IMR-90 (cell line): Measurements from ENCODE around the gene ADARB2. TPM values are rescaled to one million over a fixed set of nuclear protein-coding genes. Genes with fewer than 3 reads are reported as not detected.

ENCODE experiments used
- ATAC-seq: fragments of 200-7000 bp; cut with Tn5 transposase; 2 replicates; pipeline ENCODE4 v1.9.1; 2020; ENCODE audit warnings: low read depth, mild to moderate bottlenecking, moderate library complexity
- BruUV-seq: library from RNA; stranded (reverse); fragments of 400-500 nt; replicated peaks from 2 replicates; lab custom pipeline; 2021; lab: Mats Ljungman, UMichigan
- CTCF ChIA-PET: fragments of 300-600 bp; formaldehyde crosslinking; extraction: SDS; loops from one replicate; lab custom pipeline; 2021; ENCODE audit warnings: antibody characterized with exemption; lab: Yijun Ruan, JAX
- POLR2A ChIA-PET: fragments of 300-600 bp; sonication (Branson Sonifier 250); formaldehyde crosslinking; loops from one replicate; lab custom pipeline; 2022; ENCODE audit warnings: antibody characterized with exemption; ENCODE audit not compliant: unreplicated experiment; lab: Charles Lee
- DNase-seq: peaks from one replicate; pipeline ENCODE4 v3.0.0; 2013
- H2AFZ ChIP-seq: replicated peaks from 2 replicates; pipeline ENCODE3; 2013; ENCODE audit warnings: low read length, mild to moderate bottlenecking; ENCODE audit not compliant: poor library complexity
- H2AK5ac ChIP-seq: 2 replicates; pipeline ENCODE4 v1.6.1; 2013; ENCODE audit warnings: low read depth, low read length, inconsistent platforms
- H2AK9ac ChIP-seq: replicated peaks from 2 replicates; pipeline ENCODE3; 2013; ENCODE audit warnings: mild to moderate bottlenecking, low read depth, low read length, moderate library complexity; ENCODE audit not compliant: poor library complexity
- H2BK120ac ChIP-seq: 2 replicates; pipeline ENCODE4 v1.6.1; 2013; ENCODE audit warnings: low read depth, low read length, inconsistent platforms
- H2BK15ac ChIP-seq: 3 replicates; pipeline ENCODE4 v1.6.1; 2013; ENCODE audit warnings: low read depth, low read length, inconsistent platforms
- H2BK20ac ChIP-seq: 2 replicates; pipeline ENCODE4 v1.6.1; 2013; ENCODE audit warnings: low read depth, mild to moderate bottlenecking, inconsistent platforms, low read length, moderate library complexity
- H2BK5ac ChIP-seq: 2 replicates; pipeline ENCODE4 v1.6.1; 2013; ENCODE audit warnings: mild to moderate bottlenecking, low read depth, low read length, inconsistent platforms; ENCODE audit not compliant: poor library complexity, severe bottlenecking
- H3K14ac ChIP-seq: replicated peaks from 2 replicates; pipeline ENCODE4 v1.6.1; 2013; ENCODE audit warnings: low read depth, low read length, inconsistent platforms
- H3K18ac ChIP-seq: 2 replicates; pipeline ENCODE4 v1.6.1; 2013; ENCODE audit warnings: low read depth, low read length, control low read depth
- H3K23ac ChIP-seq: 2 replicates; pipeline ENCODE4 v1.6.1; 2013; ENCODE audit warnings: low read depth, low read length, inconsistent platforms
- H3K27ac ChIP-seq: 2 replicates; pipeline ENCODE4 v1.5.1; 2013; ENCODE audit warnings: mild to moderate bottlenecking, control low read depth, low read length; ENCODE audit not compliant: insufficient read depth
- H3K27me3 ChIP-seq: 2 replicates; pipeline ENCODE4 v1.6.1; 2013; ENCODE audit warnings: low read length; ENCODE audit not compliant: control insufficient read depth, insufficient read depth
- H3K36me3 ChIP-seq: 2 replicates; pipeline ENCODE4 v1.6.1; 2013; ENCODE audit warnings: low read length, mixed read lengths; ENCODE audit not compliant: control insufficient read depth, insufficient read depth
- H3K4ac ChIP-seq: 2 replicates; pipeline ENCODE4 v1.6.1; 2013; ENCODE audit warnings: low read depth, low read length, inconsistent platforms
- H3K4me1 ChIP-seq: 2 replicates; pipeline ENCODE4 v1.6.1; 2013; ENCODE audit warnings: low read length, mixed read lengths; ENCODE audit not compliant: control insufficient read depth, insufficient read depth
- H3K4me2 ChIP-seq: 2 replicates; pipeline ENCODE4 v1.6.1; 2013; ENCODE audit warnings: low read depth, mild to moderate bottlenecking, control low read depth, low read length, moderate library complexity
- H3K4me3 ChIP-seq: 2 replicates; pipeline ENCODE4 v1.5.1; 2013; ENCODE audit warnings: low read depth, mild to moderate bottlenecking, control low read depth, low read length, moderate library complexity; ENCODE audit not compliant: insufficient read depth
- H3K56ac ChIP-seq: 2 replicates; pipeline ENCODE4 v1.6.1; 2013; ENCODE audit warnings: low read length, inconsistent platforms; ENCODE audit not compliant: insufficient read depth; ENCODE audit errors: extremely low read depth
- H3K79me1 ChIP-seq, 2 experiments: 2 replicates each; pipeline ENCODE4 v1.6.1; 2013; ENCODE audit warnings: low read length in 2 of 2, inconsistent platforms in 1 of 2, low read depth in 1 of 2
- H3K9ac ChIP-seq: 2 replicates; pipeline ENCODE4 v1.6.1; 2013; ENCODE audit warnings: low read depth, low read length, control low read depth
- H3K9me1 ChIP-seq: 2 replicates; pipeline ENCODE4 v1.6.1; 2013; ENCODE audit warnings: low read length, inconsistent platforms; ENCODE audit not compliant: insufficient read depth
- H3K9me3 ChIP-seq: 2 replicates; pipeline ENCODE4 v1.6.1; 2013; ENCODE audit warnings: low read length; ENCODE audit not compliant: control insufficient read depth, insufficient read depth
- H4K20me1 ChIP-seq: 2 replicates; pipeline ENCODE4 v1.6.1; 2013; ENCODE audit warnings: low read length, inconsistent platforms; ENCODE audit not compliant: insufficient read depth
- H4K5ac ChIP-seq: 2 replicates; pipeline ENCODE4 v1.6.1; 2013; ENCODE audit warnings: mild to moderate bottlenecking, low read depth, low read length, control low read depth
- H4K8ac ChIP-seq, 2 experiments: 2 replicates each; pipeline ENCODE4 v1.6.1; 2013; ENCODE audit warnings: low read depth in 2 of 2, low read length in 2 of 2, control low read depth in 1 of 2, inconsistent platforms in 1 of 2
- H4K91ac ChIP-seq: 2 replicates; pipeline ENCODE4 v1.6.1; 2013; ENCODE audit warnings: low read depth, low read length, inconsistent platforms; ENCODE audit not compliant: insufficient read depth
- BHLHE40 ChIP-seq: fragments of 150-350 bp; IDR thresholded peaks from 2 replicates; pipeline ENCODE4 v1.6.1; 2016; ENCODE audit warnings: mild to moderate bottlenecking, low read depth, low read length
- CEBPB ChIP-seq: IDR thresholded peaks from 2 replicates; pipeline ENCODE4 v1.6.1; 2012; ENCODE audit warnings: low read depth, low read length, improper control_type of control experiment
- CHD1 ChIP-seq: IDR thresholded peaks from 2 replicates; pipeline ENCODE4 v1.6.1; 2012; ENCODE audit warnings: low read depth, low read length, improper control_type of control experiment
- CTCF ChIP-seq: conservative IDR thresholded peaks from 2 replicates; pipeline ENCODE4 v1.5.1; 2012; ENCODE audit warnings: mild to moderate bottlenecking, low read depth, low read length, improper control_type of control experiment
- ELK1 ChIP-seq: fragments of 150-350 bp; IDR thresholded peaks from 2 replicates; pipeline ENCODE4 v1.6.1; 2016; ENCODE audit warnings: low read depth, mild to moderate bottlenecking, low read length, moderate library complexity, borderline replicate concordance
- FOS ChIP-seq: fragments of 150-350 bp; IDR thresholded peaks from 2 replicates; pipeline ENCODE4 v1.6.1; 2016; ENCODE audit warnings: low read depth, low read length
- MXI1 ChIP-seq: IDR thresholded peaks from 2 replicates; pipeline ENCODE4 v1.6.1; 2012; ENCODE audit warnings: low read depth, mild to moderate bottlenecking, low read length, moderate library complexity, borderline replicate concordance
- NFE2L2 ChIP-seq: fragments of 150-350 bp; IDR thresholded peaks from 2 replicates; pipeline ENCODE4 v1.6.1; 2016; ENCODE audit warnings: low read depth, mild to moderate bottlenecking, low read length
- SMC3 ChIP-seq: fragments of 150-350 bp; IDR thresholded peaks from 2 replicates; pipeline ENCODE4 v1.6.1; 2016; ENCODE audit warnings: low read depth, mild to moderate bottlenecking, antibody characterized with exemption, low read length, moderate library complexity
- WGBS, 2 experiments: methylation state at CpG; one replicate each; pipeline versions ENCODE4 v1.1.5 to v1.1.7; 2013; ENCODE audit warnings: missing lambda C conversion rate in 2 of 2; ENCODE audit not compliant: insufficient read length in 1 of 2; ENCODE audit errors: extremely low coverage in 2 of 2; 5-methylcytosine and 5-hydroxymethylcytosine counted together
- dilution Hi-C: fragments of 300-500 bp; cut with HindIII; formaldehyde crosslinking; loops from one replicate; pipeline ENCODE4 v1.14.3; 2018; ENCODE audit warnings: low sequenced_read_pairs; ENCODE audit not compliant: unreplicated experiment
- in situ Hi-C: fragments of 300-500 bp; cut with MboI; formaldehyde crosslinking; loops from 3 replicates; pipeline ENCODE4 v1.14.3; 2019; ENCODE audit warnings: low sequenced_read_pairs, inconsistent platforms, mixed read lengths
- intact Hi-C: fragments of 100-400 bp; cut with micrococcal nuclease; formaldehyde crosslinking; loops from 2 replicates; pipeline ENCODE4 v1.10.0; 2022
- polyA plus RNA-seq, 3 experiments: library from polyadenylated mRNA; depleted of rRNA; stranded (reverse); fragments of >200 nt; gene quantifications; 2 replicates each; pipeline ENCODE4 v1.2.3, GENCODE V29; 2012; ENCODE audit warnings: low replicate concordance in 1 of 3
- total RNA-seq: library from RNA; depleted of rRNA; stranded (reverse); fragments of >200 nt; gene quantifications from 2 replicates; pipeline ENCODE4 v1.2.3, GENCODE V29; 2012

ADARB2 gene
- total and polyA plus RNA-seq, 2 of the 4 experiments (the other 2 are of a cell fraction) = not detected

GRCh38 chr10:1308173-1308961, 429.0 kb downstream of the ADARB2 start:
- H3K9ac ChIP-seq = no peak overlapping the region
- in situ Hi-C loops (no loop called here), intact Hi-C loops (no loop called here), dilution Hi-C loops (no loop called here)
- no peak overlapping the region for H3K18ac ChIP-seq
- H4K5ac ChIP-seq = no peak overlapping the region
- H3K4me2 ChIP-seq = no peak overlapping the region
- H2BK5ac ChIP-seq = no peak overlapping the region
- TF ChIP-seq NFE2L2 = no peak
- no peak for TF ChIP-seq MXI1
- TF ChIP-seq ELK1 = no peak
- no peak for TF ChIP-seq FOS
- no peak for TF ChIP-seq BHLHE40
- no peak for TF ChIP-seq CTCF
- TF ChIP-seq CHD1 = no peak
- no peak for TF ChIP-seq CEBPB
- no peak for TF ChIP-seq SMC3
- no peaks in the 10 kb centered on the region for H3K79me1 ChIP-seq
- DNase-seq (no peak), ATAC-seq (no peak)
- H3K14ac ChIP-seq = no peak overlapping the region
- no peak overlapping the region for H3K56ac ChIP-seq
- H3K23ac ChIP-seq = no peak overlapping the region
- no peaks in the 10 kb centered on the region for H3K27me3 ChIP-seq
- no peak overlapping the region for H2AFZ ChIP-seq
- POLR2A ChIA-PET = no interaction called here
- CTCF ChIA-PET = no interaction called here
- H2AK5ac ChIP-seq = no peak overlapping the region
- no peaks in the 10 kb centered on the region for H3K36me3 ChIP-seq
- no CpG with 5 or more reads among the region's 4 CpGs for WGBS, 2 experiments
- H3K4ac ChIP-seq = no peak overlapping the region
- no peak overlapping the region for H2BK15ac ChIP-seq
- no peaks in the 10 kb centered on the region for H4K20me1 ChIP-seq
- H3K9me1 ChIP-seq = no peaks in the 10 kb centered on the region
- BruUV-seq = no TSS peak
- no peak overlapping the region for H2AK9ac ChIP-seq
- peaks cover 29% of the 10 kb centered on the region for H3K9me3 ChIP-seq
- no peak overlapping the region for H3K4me3 ChIP-seq
- no peak overlapping the region for H4K8ac ChIP-seq
- H3K4me1 ChIP-seq = no peaks in the 10 kb centered on the region
- H2BK120ac ChIP-seq = no peak overlapping the region
- H2BK20ac ChIP-seq = no peak overlapping the region
- no peak overlapping the region for H3K27ac ChIP-seq
- no peak overlapping the region for H4K91ac ChIP-seq
